HepG2 (cell line): Measurements from ENCODE around the gene TLK2. TPM values are rescaled to one million over a fixed set of nuclear protein-coding genes. Genes with fewer than 3 reads are reported as not detected.

ENCODE experiments used
- ATAC-seq: fragments of 200-7000 bp; cut with Tn5 transposase; 3 replicates; pipeline ENCODE4 v1.9.1; 2020; ENCODE audit warnings: mild to moderate bottlenecking, moderate library complexity
- BruUV-seq: library from RNA; stranded (reverse); fragments of 400-500 nt; replicated peaks from 2 replicates; lab custom pipeline; 2021; lab: Mats Ljungman, UMichigan
- CTCF ChIA-PET: fragments of 300-600 bp; formaldehyde crosslinking; extraction: SDS; loops from one replicate; lab custom pipeline; 2021; ENCODE audit warnings: low total read pairs, inconsistent platforms, low intra/inter-chr PET ratio; lab: Yijun Ruan, JAX
- POLR2A ChIA-PET: fragments of 350-600 bp; sonication (Branson Sonifier 250); formaldehyde crosslinking; loops from one replicate; lab custom pipeline; 2020; ENCODE audit warnings: antibody characterized with exemption, inconsistent platforms; lab: Yijun Ruan, JAX
- DNase-seq: peaks from one replicate; pipeline ENCODE4 v3.0.0-alpha.2; 2015; ENCODE audit warnings: low spot score
- FAIRE-seq: peaks from 3 replicates; lab custom pipeline; 2011; peaks lifted over from hg19 to GRCh38; lab: Jason Lieb, UNC
- H2AFZ ChIP-seq: one replicate; pipeline ENCODE4 v1.6.1; 2011; ENCODE audit warnings: low read length, inconsistent platforms
- H3K27ac ChIP-seq: fragments of 300-600 bp; 3 replicates; pipeline ENCODE4 v1.8.0; 2011; ENCODE audit warnings: mixed run types, mild to moderate bottlenecking, mixed read lengths, low read length, inconsistent platforms; ENCODE audit not compliant: insufficient read depth; ENCODE audit errors: extremely low read length
- H3K27me3 ChIP-seq, 2 experiments: fragments of 200-600 bp in 1 of 2; 2 replicates in 1 of 2; 3 replicates in 1 of 2; pipeline versions ENCODE4 v1.6.0 to v1.8.0; 2011; ENCODE audit warnings: low read length in 2 of 2, mild to moderate bottlenecking in 2 of 2, moderate library complexity in 2 of 2, inconsistent platforms in 1 of 2; ENCODE audit not compliant: insufficient read depth in 2 of 2, control insufficient read depth in 1 of 2
- H3K36me3 ChIP-seq, 2 experiments: fragments of 200-600 bp in 1 of 2; replicated peaks in 1 of 2; 2 replicates in 1 of 2; 3 replicates in 1 of 2; pipeline versions ENCODE4 v1.5.1 to v1.8.0; 2011; ENCODE audit warnings: low read length in 2 of 2, inconsistent platforms in 1 of 2; ENCODE audit not compliant: insufficient read depth in 2 of 2, control insufficient read depth in 1 of 2
- H3K4me1 ChIP-seq: 2 replicates; pipeline ENCODE4 v1.5.1; 2012; ENCODE audit warnings: low read length, inconsistent platforms; ENCODE audit not compliant: insufficient read depth
- H3K4me2 ChIP-seq: 2 replicates; pipeline ENCODE4 v1.6.0; 2011; ENCODE audit warnings: low read depth, low read length, inconsistent platforms
- H3K4me3 ChIP-seq, 3 experiments: fragments of 200-600 bp in 1 of 3; sonication (generic), shearing (Covaris generic) in 1 of 3; replicated peaks in 1 of 3; 2 replicates each; pipeline ENCODE4 v1.5.1; 2011 to 2016; ENCODE audit warnings: low read length in 3 of 3, inconsistent platforms in 2 of 3, low read depth in 2 of 3, mild to moderate bottlenecking in 2 of 3, control low read depth in 1 of 3, mixed read lengths in 1 of 3; ENCODE audit not compliant: insufficient read depth in 1 of 3
- H3K79me2 ChIP-seq: one replicate; pipeline ENCODE4 v1.6.1; 2011; ENCODE audit warnings: low read length, inconsistent platforms; ENCODE audit not compliant: insufficient read depth
- H3K9ac ChIP-seq: 2 replicates; pipeline ENCODE4 v1.6.0; 2011; ENCODE audit warnings: mild to moderate bottlenecking, low read depth, low read length, inconsistent platforms; ENCODE audit not compliant: insufficient read depth
- H3K9me3 ChIP-seq: 2 replicates; pipeline ENCODE4 v1.5.1; 2012; ENCODE audit warnings: mild to moderate bottlenecking, low read length
- H4K20me1 ChIP-seq: 2 replicates; pipeline ENCODE4 v1.6.0; 2011; ENCODE audit warnings: inconsistent platforms, mild to moderate bottlenecking, low read length, moderate library complexity; ENCODE audit not compliant: insufficient read depth
- EEA1 ChIP-seq: sonication (generic); formaldehyde crosslinking; IDR thresholded peaks from 2 replicates; pipeline ENCODE4 v1.5.1; 2020; ENCODE audit warnings: mild to moderate bottlenecking, missing genetic modification reagents, borderline replicate concordance
- FOXO4 ChIP-seq: sonication (generic); formaldehyde crosslinking; conservative IDR thresholded peaks from 2 replicates; pipeline ENCODE4 v1.8.1; 2023; ENCODE audit warnings: missing genetic modification reagents
- PHF20 ChIP-seq: sonication (generic); formaldehyde crosslinking; IDR thresholded peaks from 2 replicates; pipeline ENCODE4 v1.5.0; 2020; ENCODE audit warnings: mild to moderate bottlenecking, missing genetic modification reagents
- SALL1 ChIP-seq: sonication (generic); formaldehyde crosslinking; IDR thresholded peaks from 2 replicates; pipeline ENCODE4 v1.8.0; 2022; ENCODE audit warnings: mild to moderate bottlenecking, missing genetic modification reagents
- SSRP1 ChIP-seq: IDR thresholded peaks from 2 replicates; pipeline ENCODE4 v1.6.1; 2016; ENCODE audit warnings: control low read depth
- STAT5B ChIP-seq: sonication (generic); formaldehyde crosslinking; IDR thresholded peaks from 2 replicates; pipeline ENCODE4 v1.4.0; 2020; ENCODE audit warnings: missing genetic modification reagents
- ZEB1 ChIP-seq: IDR thresholded peaks from 2 replicates; pipeline ENCODE4 v1.6.1; 2012; ENCODE audit warnings: mild to moderate bottlenecking, low read depth, inconsistent platforms; ENCODE audit not compliant: insufficient replicate concordance
- ZNF260 ChIP-seq: sonication (generic); formaldehyde crosslinking; IDR thresholded peaks from 2 replicates; pipeline ENCODE4 v1.4.0; 2020; ENCODE audit warnings: missing genetic modification reagents, low read depth, mild to moderate bottlenecking, borderline replicate concordance
- ZNF609 ChIP-seq: sonication (generic); formaldehyde crosslinking; IDR thresholded peaks from 2 replicates; pipeline ENCODE4 v1.4.0; 2020; ENCODE audit warnings: mild to moderate bottlenecking, missing genetic modification reagents, borderline replicate concordance
- WGBS: methylation state at CpG from one replicate; pipeline ENCODE4 v1.1.6; 2017; ENCODE audit warnings: low lambda C conversion rate; 5-methylcytosine and 5-hydroxymethylcytosine counted together
- in situ Hi-C: cut with HindIII; loops from 2 replicates; pipeline ENCODE4 v1.10.0; 2017; ENCODE audit warnings: low pct_unique_long_range_greater_than_20kb; ENCODE audit not compliant: extremely low pct_ligation_motif_present
- intact Hi-C: fragments of 100-400 bp; cut with micrococcal nuclease; formaldehyde crosslinking; loops from one replicate; pipeline ENCODE4 v1.10.0; 2022; ENCODE audit not compliant: unreplicated experiment
- polyA plus RNA-seq, 8 experiments: library from polyadenylated mRNA; depleted of rRNA in 3 of 8; stranded (reverse) in 7 of 8; unstranded in 1 of 8; fragments of >200 nt; fragmentation: Illumina TruSeq in 4 of 8; extraction: Trizol in 4 of 8; gene quantifications; 2 replicates each; pipeline versions ENCODE4 v1.2.1 to v1.2.3, GENCODE V29; 2011 to 2016; ENCODE audit warnings: low read depth in 4 of 8, missing spikeins in 1 of 8, mixed read lengths in 1 of 8; ENCODE audit not compliant: insufficient read depth in 1 of 8
- total RNA-seq, 5 experiments: library from RNA; depleted of rRNA; stranded (reverse); fragments of >200 nt; fragmentation: Illumina TruSeq; extraction: Trizol; gene quantifications; 2 replicates each; pipeline ENCODE4 v1.2.3, GENCODE V29; 2016; ENCODE audit warnings: low read depth in 1 of 5

Gene TLK2
- total and polyA plus RNA-seq, 2 of the 13 experiments (the other 11 are each of a cell fraction or from before 2014, with no cell fraction given) = 58.7 to 60.8 TPM

- Histone ChIP-seq H3K9me3 (no peaks in the 10 kb centered on the region), H3K4me2 (no peak overlapping the region), H3K4me1 (no peaks in the 10 kb centered on the region), H3K27ac (no peak overlapping the region), H2AFZ (no peak overlapping the region), H3K79me2 (no peaks in the 10 kb centered on the region), H3K27me3 (no peaks in the 10 kb centered on the region), H3K9ac (no peak overlapping the region), H4K20me1 (no peaks in the 10 kb centered on the region), H3K36me3 (peaks cover 17 to 68% of the 10 kb centered on the region in 2 experiments), H3K4me3 (no peak overlapping the region)
- CTCF ChIA-PET = no interaction called here
- FAIRE-seq = no peak
- in situ Hi-C loops (no loop called here), intact Hi-C loops (no loop called here)
- ATAC-seq = no peak
- TF ChIP-seq STAT5B (no peak), FOXO4 (CRISPR knock-in tag) (no peak), ZEB1 (no peak), ZNF609 (no peak), EEA1 (CRISPR knock-in tag) (no peak), SSRP1 (CRISPR knock-in tag) (no peak), ZNF260 (CRISPR knock-in tag) (no peak), PHF20 (CRISPR knock-in tag) (no peak), SALL1 (CRISPR knock-in tag) (no peak)
- POLR2A ChIA-PET = no interaction called here
- no TSS peak for BruUV-seq
- DNase-seq = no peak
- WGBS = 92% methylated on average over 2 of the region's 2 CpGs
Measured at GRCh38 chr17:62587554-62587953, 108.9 kb downstream of the TLK2 start.
